Astrocyte (in vitro differentiated cells and primary cell): ENCODE results near the gene SCGB1C2. TPM values are rescaled to one million over a fixed set of nuclear protein-coding genes. Genes with fewer than 3 reads are reported as not detected.

Experiments
- DNase-seq: peaks from one replicate; pipeline ENCODE4 v3.0.0-alpha.2; 2010; ENCODE audit warnings: low read depth
- FAIRE-seq: peaks from 2 replicates; lab custom pipeline; 2011; peaks lifted over from hg19 to GRCh38; lab: Jason Lieb, UNC
- H2AFZ ChIP-seq: 2 replicates; pipeline ENCODE4 v1.6.0; 2012; ENCODE audit warnings: low read depth, low read length, inconsistent platforms
- H3K27ac ChIP-seq: 2 replicates; pipeline ENCODE4 v1.5.1; 2011; ENCODE audit warnings: low read depth, low read length, inconsistent platforms
- H3K27me3 ChIP-seq: 2 replicates; pipeline ENCODE4 v1.6.0; 2011; ENCODE audit warnings: low read length, inconsistent platforms; ENCODE audit not compliant: insufficient read depth
- H3K36me3 ChIP-seq: 2 replicates; pipeline ENCODE4 v1.5.1; 2011; ENCODE audit warnings: low read length, inconsistent platforms; ENCODE audit not compliant: insufficient read depth
- H3K4me1 ChIP-seq: 2 replicates; pipeline ENCODE4 v1.5.1; 2011; ENCODE audit warnings: low read length, inconsistent platforms; ENCODE audit not compliant: insufficient read depth
- H3K4me2 ChIP-seq: 2 replicates; pipeline ENCODE4 v1.6.0; 2012; ENCODE audit warnings: low read length, inconsistent platforms
- H3K4me3 ChIP-seq: 2 replicates; pipeline ENCODE4 v1.5.1; 2011; ENCODE audit warnings: low read depth, mild to moderate bottlenecking, low read length, inconsistent platforms; ENCODE audit not compliant: insufficient read depth
- H3K79me2 ChIP-seq: 2 replicates; pipeline ENCODE4 v1.6.0; 2012; ENCODE audit warnings: mild to moderate bottlenecking, low read length, inconsistent platforms; ENCODE audit not compliant: insufficient read depth
- H3K9ac ChIP-seq: 2 replicates; pipeline ENCODE4 v1.6.0; 2012; ENCODE audit warnings: mild to moderate bottlenecking, low read length, inconsistent platforms
- H3K9me3 ChIP-seq: 2 replicates; pipeline ENCODE4 v1.5.1; 2012; ENCODE audit warnings: low read depth, mild to moderate bottlenecking, low read length, inconsistent platforms; ENCODE audit not compliant: insufficient read depth
- H4K20me1 ChIP-seq: 2 replicates; pipeline ENCODE4 v1.6.0; 2012; ENCODE audit warnings: low read length, inconsistent platforms; ENCODE audit not compliant: insufficient read depth
- H3K27ac Mint-ChIP-seq: one replicate; pipeline ENCODE4 v1.8.0; 2021; ENCODE audit warnings: mild to moderate bottlenecking, mixed read lengths; ENCODE audit not compliant: unreplicated experiment
- H3K27me3 Mint-ChIP-seq: one replicate; pipeline ENCODE4 v1.8.0; 2021; ENCODE audit warnings: low read depth, mixed read lengths; ENCODE audit not compliant: unreplicated experiment
- H3K36me3 Mint-ChIP-seq: one replicate; pipeline ENCODE4 v1.8.0; 2021; ENCODE audit warnings: low read depth, mixed read lengths; ENCODE audit not compliant: unreplicated experiment
- H3K4me1 Mint-ChIP-seq: one replicate; pipeline ENCODE4 v1.8.0; 2021; ENCODE audit warnings: low read depth, mixed read lengths; ENCODE audit not compliant: unreplicated experiment
- H3K4me3 Mint-ChIP-seq: one replicate; pipeline ENCODE4 v1.8.0; 2021; ENCODE audit warnings: mild to moderate bottlenecking, moderate library complexity, mixed read lengths; ENCODE audit not compliant: unreplicated experiment
- H3K9me3 Mint-ChIP-seq: one replicate; pipeline ENCODE4 v1.8.0; 2021; ENCODE audit warnings: mild to moderate bottlenecking, mixed read lengths; ENCODE audit not compliant: unreplicated experiment
- CTCF ChIP-seq: IDR thresholded peaks from 2 replicates; pipeline ENCODE4 v1.5.1; 2011; ENCODE audit warnings: low read depth, mild to moderate bottlenecking, inconsistent platforms, low read length, moderate library complexity; ENCODE audit not compliant: insufficient read depth
- EZH2 ChIP-seq: IDR thresholded peaks from 2 replicates; pipeline ENCODE4 v1.6.1; 2012; ENCODE audit warnings: mild to moderate bottlenecking, low read length, inconsistent platforms; ENCODE audit not compliant: insufficient read depth
- total RNA-seq: library from RNA; stranded (reverse); gene quantifications from 2 replicates; pipeline ENCODE4 v1.2.1, GENCODE V29; 2021

The SCGB1C2 gene
- total RNA-seq, 1 donor from 2014 or later: not detected

- TF ChIP-seq EZH2 (no peak), CTCF (no peak)
- Mint-ChIP-seq H3K4me3 (no peak overlapping the region), H3K9me3 (peaks cover 6% of the 10 kb centered on the region), H3K27ac (no peak overlapping the region), H3K4me1 (no peaks in the 10 kb centered on the region), H3K36me3 (no peaks in the 10 kb centered on the region), H3K27me3 (peaks cover 10% of the 10 kb centered on the region)
- Histone ChIP-seq H3K4me1 (no peaks in the 10 kb centered on the region), H3K79me2 (no peaks in the 10 kb centered on the region), H3K4me2 (no peak overlapping the region), H2AFZ (no peak overlapping the region), H3K9ac (no peak overlapping the region), H3K9me3 (no peaks in the 10 kb centered on the region), H3K27ac (no peak overlapping the region), H3K36me3 (no peaks in the 10 kb centered on the region), H4K20me1 (no peaks in the 10 kb centered on the region), H3K4me3 (no peak overlapping the region), H3K27me3 (no peaks in the 10 kb centered on the region)
- FAIRE-seq: no peak
- DNase-seq: peak; percentile 11
These were observed 4.8 kb downstream of the SCGB1C2 start for GRCh38 chr17:142102-142661.

- FAIRE-seq: no peak
- H3K4me3 ChIP-seq: no peak overlapping the region
- H3K27me3 Mint-ChIP-seq: peaks cover 10% of the 10 kb centered on the region
- H2AFZ ChIP-seq: peak overlapping the region; percentile 62
- no peak overlapping the region for H3K4me3 Mint-ChIP-seq
- no peaks in the 10 kb centered on the region for H3K79me2 ChIP-seq
- no peaks in the 10 kb centered on the region for H3K4me1 Mint-ChIP-seq
- no peak for TF ChIP-seq CTCF
- no peaks in the 10 kb centered on the region for H3K27me3 ChIP-seq
- peaks cover 6% of the 10 kb centered on the region for H3K9me3 Mint-ChIP-seq
- H3K9ac ChIP-seq: no peak overlapping the region
- H4K20me1 ChIP-seq: no peaks in the 10 kb centered on the region
- no peaks in the 10 kb centered on the region for H3K9me3 ChIP-seq
- DNase-seq: no peak
- H3K27ac Mint-ChIP-seq: no peak overlapping the region
- H3K27ac ChIP-seq: no peak overlapping the region
- H3K4me2 ChIP-seq: no peak overlapping the region
- H3K4me1 ChIP-seq: no peaks in the 10 kb centered on the region
- H3K36me3 ChIP-seq: no peaks in the 10 kb centered on the region
- no peaks in the 10 kb centered on the region for H3K36me3 Mint-ChIP-seq
These were observed 5.8 kb downstream of the SCGB1C2 start for GRCh38 chr17:142876-143784.

GRCh38 chr17:143785-144281 lies 6.5 kb downstream of the SCGB1C2 start:
- H3K4me3 ChIP-seq: no peak overlapping the region
- no peaks in the 10 kb centered on the region for H3K79me2 ChIP-seq
- H3K36me3 Mint-ChIP-seq: no peaks in the 10 kb centered on the region
- no peaks in the 10 kb centered on the region for H3K27me3 ChIP-seq
- no peak overlapping the region for H3K4me3 Mint-ChIP-seq
- H3K9ac ChIP-seq: no peak overlapping the region
- H3K4me1 ChIP-seq: no peaks in the 10 kb centered on the region
- H3K27ac ChIP-seq: no peak overlapping the region
- no peaks in the 10 kb centered on the region for H3K36me3 ChIP-seq
- no peaks in the 10 kb centered on the region for H3K9me3 ChIP-seq
- DNase-seq (peak; percentile 10), FAIRE-seq (no peak)
- peaks cover 6% of the 10 kb centered on the region for H3K9me3 Mint-ChIP-seq
- H3K4me2 ChIP-seq: peak overlapping the region; percentile 55
- no peaks in the 10 kb centered on the region for H4K20me1 ChIP-seq
- no peak overlapping the region for H3K27ac Mint-ChIP-seq
- H3K27me3 Mint-ChIP-seq: peaks cover 14% of the 10 kb centered on the region
- no peak for TF ChIP-seq EZH2
- TF ChIP-seq CTCF: no peak
- H3K4me1 Mint-ChIP-seq: no peaks in the 10 kb centered on the region
- peak overlapping the region; percentile 62 for H2AFZ ChIP-seq
